C4-2B (cell line): Measurements from ENCODE around the gene KMT2E.

ENCODE experiments used
- CTCF ChIP-seq: fragments of 450-650 bp; conservative IDR thresholded peaks from 2 replicates; pipeline ENCODE4 v1.5.1; 2017; ENCODE audit warnings: mild to moderate bottlenecking
- ZFX ChIP-seq: fragments of 450-650 bp; IDR thresholded peaks from 2 replicates; pipeline ENCODE4 v1.6.1; 2017

GRCh38 chr7:105098863-105099515, 85.0 kb downstream of the KMT2E start:
- no peak for TF ChIP-seq CTCF
- TF ChIP-seq ZFX = no peak
